ENCODE data around the gene GSTK1.

DNA sequence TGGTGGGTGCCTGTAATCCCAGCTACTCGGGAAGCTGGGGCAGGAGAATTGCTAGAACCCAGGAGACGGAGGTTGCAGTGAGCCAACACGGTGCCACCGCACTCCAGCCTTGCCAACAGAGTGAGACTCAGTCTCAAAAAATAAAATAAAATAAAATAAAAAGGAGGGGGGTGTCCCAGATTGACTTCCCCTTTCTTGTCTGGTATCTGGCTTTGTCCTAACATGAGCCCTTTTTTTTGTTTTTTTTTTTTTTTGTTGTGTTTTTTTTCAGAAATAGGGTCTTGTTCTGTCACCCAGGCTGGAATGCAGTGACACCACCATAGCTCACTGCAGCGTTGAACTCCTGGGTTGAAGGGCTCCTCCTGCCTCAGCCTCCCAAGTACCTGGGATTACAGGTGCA lies 29.6 kb downstream of the GSTK1 start:
- TF ChIP-seq, protein P1, sequence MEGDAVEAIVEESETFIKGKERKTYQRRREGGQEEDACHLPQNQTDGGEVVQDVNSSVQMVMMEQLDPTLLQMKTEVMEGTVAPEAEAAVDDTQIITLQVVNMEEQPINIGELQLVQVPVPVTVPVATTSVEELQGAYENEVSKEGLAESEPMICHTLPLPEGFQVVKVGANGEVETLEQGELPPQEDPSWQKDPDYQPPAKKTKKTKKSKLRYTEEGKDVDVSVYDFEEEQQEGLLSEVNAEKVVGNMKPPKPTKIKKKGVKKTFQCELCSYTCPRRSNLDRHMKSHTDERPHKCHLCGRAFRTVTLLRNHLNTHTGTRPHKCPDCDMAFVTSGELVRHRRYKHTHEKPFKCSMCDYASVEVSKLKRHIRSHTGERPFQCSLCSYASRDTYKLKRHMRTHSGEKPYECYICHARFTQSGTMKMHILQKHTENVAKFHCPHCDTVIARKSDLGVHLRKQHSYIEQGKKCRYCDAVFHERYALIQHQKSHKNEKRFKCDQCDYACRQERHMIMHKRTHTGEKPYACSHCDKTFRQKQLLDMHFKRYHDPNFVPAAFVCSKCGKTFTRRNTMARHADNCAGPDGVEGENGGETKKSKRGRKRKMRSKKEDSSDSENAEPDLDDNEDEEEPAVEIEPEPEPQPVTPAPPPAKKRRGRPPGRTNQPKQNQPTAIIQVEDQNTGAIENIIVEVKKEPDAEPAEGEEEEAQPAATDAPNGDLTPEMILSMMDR (optimal IDR thresholded peaks at IDR 0.05 in 1 of 3, IDR thresholded peaks at IDR 0.05 in 1 of 3, conservative IDR thresholded peaks at IDR 0.05 in 1 of 3; ENCODE audit: extremely low read depth in 1 of 3, insufficient read depth in 2 of 3, low read length in 3 of 3) = no peak
- TF ChIP-seq EZH2 (IDR thresholded peaks at IDR 0.05; ENCODE audit: low read length) = no peak
